Activated CD4-positive, alpha-beta T cell treated with anti-CD3 and anti-CD28 coated beads, Interleukin-2, amount 10 ng/mL, durations not matched to agents 7 days and 5 days (primary cell): ENCODE results near the gene NOL8. TPM values are rescaled to one million over a fixed set of nuclear protein-coding genes. Genes with fewer than 3 reads are reported as not detected.

Experiments
- CTCF ChIA-PET: fragments of 350-600 bp; sonication (Branson Sonifier 250); formaldehyde crosslinking; loops from one replicate; lab custom pipeline; 2021; ENCODE audit warnings: antibody characterized with exemption; lab: Charles Lee
- POLR2A ChIA-PET: fragments of 350-600 bp; sonication (Branson Sonifier 250); formaldehyde crosslinking; loops from one replicate; lab custom pipeline; 2021; ENCODE audit warnings: antibody characterized with exemption; lab: Charles Lee
- DNase-seq: peaks from one replicate; pipeline ENCODE4 v3.0.0-alpha.2; 2020
- H3K27ac Mint-ChIP-seq: one replicate; pipeline ENCODE4 v1.8.0; 2021; ENCODE audit warnings: mild to moderate bottlenecking, moderate library complexity, mixed read lengths
- H3K27me3 Mint-ChIP-seq: one replicate; pipeline ENCODE4 v1.8.0; 2021; ENCODE audit warnings: mixed read lengths
- H3K36me3 Mint-ChIP-seq: one replicate; pipeline ENCODE4 v1.8.0; 2021; ENCODE audit warnings: low read depth, mixed read lengths
- H3K4me1 Mint-ChIP-seq: one replicate; pipeline ENCODE4 v1.8.0; 2021; ENCODE audit warnings: mixed read lengths
- H3K4me3 Mint-ChIP-seq: one replicate; pipeline ENCODE4 v1.8.0; 2021; ENCODE audit warnings: mild to moderate bottlenecking, moderate library complexity, mixed read lengths
- H3K9me3 Mint-ChIP-seq: one replicate; pipeline ENCODE4 v1.8.0; 2021; ENCODE audit warnings: mixed read lengths
- total RNA-seq, 2 experiments: library from RNA; stranded (reverse); gene quantifications; one replicate each; pipeline ENCODE4 v1.2.3, GENCODE V29; 2021

Gene NOL8
- total RNA-seq, 2 experiments from 2014 or later, result 58.0 to 73.0 TPM

DNA sequence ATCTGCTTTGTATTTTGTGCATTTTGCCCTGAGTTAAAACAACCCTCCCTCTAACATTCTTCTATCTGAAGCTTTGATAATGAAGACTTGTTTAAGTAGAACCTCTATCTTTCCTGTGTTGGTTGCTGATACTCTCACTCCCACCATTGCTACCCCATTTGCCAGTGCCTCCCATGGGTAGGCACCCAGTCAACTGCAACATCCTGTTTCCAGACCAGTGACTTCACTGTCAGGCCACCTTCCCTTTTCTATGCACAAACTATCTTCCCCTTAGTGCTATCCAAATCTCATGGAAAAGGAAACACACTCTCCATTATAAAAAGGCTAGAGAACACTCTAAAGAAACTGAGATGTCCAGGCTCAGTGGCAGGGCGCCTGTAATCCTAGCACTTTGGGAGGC, 26.0 kb downstream of the NOL8 start:
- Mint-ChIP-seq H3K36me3 (peaks cover 50% of the 10 kb centered on the region), H3K27ac (peak overlapping the region; percentile 5), H3K9me3 (no peaks in the 10 kb centered on the region), H3K4me1 (peaks cover 39% of the 10 kb centered on the region), H3K4me3 (no peak overlapping the region), H3K27me3 (no peaks in the 10 kb centered on the region)
- ChIA-PET CTCF (interaction anchor here (0.6 kb wide), 1 partner anchor 148 kb away, joined by 10 read pairs; no protein-coding TSS in a partner anchor), POLR2A (no interaction called here)
- no peak for DNase-seq

DNA sequence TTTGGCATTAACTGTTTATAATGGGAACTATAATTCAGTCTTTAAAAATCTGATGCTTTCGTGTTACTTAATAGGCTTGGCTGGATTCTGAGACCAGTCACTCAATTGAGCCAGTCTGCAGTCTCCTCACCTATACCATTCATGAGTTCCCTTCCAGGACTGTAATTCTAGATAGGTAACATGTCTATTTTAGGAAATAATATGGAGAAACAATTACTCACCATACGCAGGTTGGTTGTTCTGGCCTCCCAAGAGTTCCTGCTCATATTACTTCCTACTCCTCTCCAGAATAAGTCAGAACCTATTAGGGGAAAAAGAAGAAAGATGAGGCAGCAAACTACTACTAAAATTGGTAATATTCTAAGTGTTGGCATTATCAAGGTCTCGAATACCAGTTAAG, 27.1 kb downstream of the NOL8 start:
- Mint-ChIP-seq H3K4me1 (peaks cover 42% of the 10 kb centered on the region), H3K9me3 (no peaks in the 10 kb centered on the region), H3K4me3 (peak overlapping the region; percentile 56), H3K27me3 (no peaks in the 10 kb centered on the region), H3K36me3 (peaks cover 42% of the 10 kb centered on the region), H3K27ac (peak overlapping the region; percentile 91)
- DNase-seq, result no peak
- ChIA-PET POLR2A (interaction anchor here (0.7 kb wide), 1 partner anchor 1494 kb away, joined by 3 read pairs; no protein-coding TSS in a partner anchor), CTCF (no interaction called here)

DNA sequence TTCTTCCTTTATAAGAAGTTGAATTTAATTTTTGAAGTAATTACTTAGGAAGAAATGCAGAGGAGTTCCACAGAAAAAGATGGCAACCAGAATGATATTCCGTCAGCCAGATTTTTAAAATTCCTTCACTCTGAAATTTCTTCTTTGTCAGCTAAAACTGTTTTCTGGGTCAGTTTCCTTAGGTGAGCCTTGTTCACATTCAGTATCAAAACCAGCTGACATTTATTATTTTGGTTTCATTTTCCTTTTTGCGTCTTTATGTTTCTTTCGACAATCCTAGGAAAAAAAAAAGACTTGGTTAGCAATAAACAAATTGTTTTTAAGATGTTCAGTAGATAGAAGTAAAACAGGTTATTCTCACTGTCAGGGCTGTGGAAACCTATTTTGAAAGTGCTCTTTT, 27.5 kb downstream of the NOL8 start:
- Mint-ChIP-seq H3K9me3 (no peaks in the 10 kb centered on the region), H3K4me3 (peak overlapping the region; percentile 56), H3K27me3 (no peaks in the 10 kb centered on the region), H3K27ac (peak overlapping the region; percentile 91), H3K36me3 (peaks cover 42% of the 10 kb centered on the region), H3K4me1 (peaks cover 47% of the 10 kb centered on the region)
- POLR2A ChIA-PET, result no interaction called here
- no peak for DNase-seq
- CTCF ChIA-PET, result no interaction called here

DNA sequence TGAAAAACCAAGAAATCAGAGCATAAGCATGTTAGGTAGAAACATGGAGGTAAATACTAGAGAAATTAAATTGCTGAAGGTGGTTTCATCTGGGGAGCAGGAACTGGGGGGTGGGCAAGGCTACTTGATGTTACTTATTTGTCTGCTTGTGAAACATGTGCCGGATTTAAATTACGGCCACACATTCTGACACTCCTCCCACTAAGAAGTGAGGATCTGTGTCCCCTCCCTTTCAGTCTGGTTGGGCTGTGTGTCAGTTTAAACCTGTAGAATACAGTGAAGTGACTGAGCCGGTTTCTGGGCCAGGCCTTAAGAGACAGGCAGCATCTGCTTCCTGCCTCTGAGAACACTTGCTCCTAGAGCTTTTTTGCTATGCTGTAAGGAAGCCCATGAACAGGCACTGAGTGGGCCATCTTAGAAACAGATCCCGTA, 29.3 kb downstream of the NOL8 start:
- H3K9me3 Mint-ChIP-seq, result no peaks in the 10 kb centered on the region
- H3K4me1 Mint-ChIP-seq, result peaks cover 63% of the 10 kb centered on the region
- POLR2A ChIA-PET, result interaction anchor here (0.5 to 0.7 kb wide), 2 partner anchors 16 to 33 kb away, joined by 3 to 5 read pairs; no protein-coding TSS in a partner anchor
- H3K27me3 Mint-ChIP-seq, result no peaks in the 10 kb centered on the region
- peak overlapping the region; percentile 61 for H3K27ac Mint-ChIP-seq
- CTCF ChIA-PET, result no interaction called here
- H3K36me3 Mint-ChIP-seq, result peaks cover 45% of the 10 kb centered on the region
- H3K4me3 Mint-ChIP-seq, result no peak overlapping the region
- DNase-seq, result peak; percentile 14

DNA sequence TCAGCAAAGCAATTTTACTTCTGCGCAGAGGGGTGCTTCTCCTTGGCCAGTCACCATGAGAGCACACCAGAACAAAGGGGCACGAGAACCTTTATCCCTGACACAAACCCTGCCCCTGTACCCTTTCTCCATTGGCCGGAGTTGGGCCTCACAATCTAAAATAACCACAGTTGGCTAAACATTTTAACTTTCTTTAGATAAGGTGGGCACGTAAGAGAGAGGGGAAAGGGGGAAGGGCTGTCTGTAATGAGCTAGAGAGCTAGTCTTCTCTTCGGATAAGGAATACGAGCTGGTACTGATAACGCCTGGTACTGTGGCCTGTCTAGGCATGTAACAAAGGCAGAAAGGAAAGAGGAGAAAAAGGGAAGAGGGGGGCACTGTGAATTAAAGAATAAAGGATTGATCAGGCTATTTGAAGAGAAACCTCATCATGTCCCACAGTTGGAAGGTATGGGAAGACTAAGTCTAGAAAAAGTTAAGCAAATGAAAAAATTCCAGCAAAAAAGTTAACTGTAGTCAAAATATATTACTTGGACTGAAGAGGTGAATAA, 29.8 kb downstream of the NOL8 start:
- H3K4me1 Mint-ChIP-seq, result peaks cover 68% of the 10 kb centered on the region
- no peak for DNase-seq
- ChIA-PET POLR2A (interaction anchor here (0.5 to 0.7 kb wide), 2 partner anchors 17 to 33 kb away, joined by 3 to 5 read pairs; no protein-coding TSS in a partner anchor), CTCF (no interaction called here)
- H3K4me3 Mint-ChIP-seq, result peak overlapping the region; percentile 8
- no peaks in the 10 kb centered on the region for H3K9me3 Mint-ChIP-seq
- H3K27me3 Mint-ChIP-seq, result no peaks in the 10 kb centered on the region
- H3K36me3 Mint-ChIP-seq, result peaks cover 46% of the 10 kb centered on the region
- peak overlapping the region; percentile 47 for H3K27ac Mint-ChIP-seq

DNA sequence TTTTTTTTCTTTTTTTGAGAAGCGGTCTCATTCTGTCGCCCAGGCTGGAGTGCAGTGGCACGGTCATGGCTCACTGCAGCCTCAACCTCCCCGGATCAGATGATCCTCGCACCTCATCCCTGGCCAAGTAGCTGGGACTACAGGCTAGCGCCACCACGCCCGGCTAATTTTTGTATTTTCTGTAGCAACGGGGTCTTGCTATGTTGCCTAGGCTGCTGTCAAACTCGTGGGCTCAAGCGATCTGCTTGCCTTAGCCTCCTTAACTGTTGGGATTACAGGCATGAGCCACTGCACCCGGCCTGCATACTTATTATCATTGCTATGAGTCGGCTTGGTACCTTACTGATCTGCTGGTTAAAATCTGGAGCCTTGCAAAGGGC, 30.9 kb downstream of the NOL8 start:
- ChIA-PET POLR2A (no interaction called here), CTCF (no interaction called here)
- peak; percentile 11 for DNase-seq
- H3K36me3 Mint-ChIP-seq, result peaks cover 50% of the 10 kb centered on the region
- no peaks in the 10 kb centered on the region for H3K27me3 Mint-ChIP-seq
- H3K4me1 Mint-ChIP-seq, result peaks cover 74% of the 10 kb centered on the region
- peak overlapping the region; percentile 94 for H3K4me3 Mint-ChIP-seq
- peak overlapping the region; percentile 98 for H3K27ac Mint-ChIP-seq
- H3K9me3 Mint-ChIP-seq, result no peaks in the 10 kb centered on the region

DNA sequence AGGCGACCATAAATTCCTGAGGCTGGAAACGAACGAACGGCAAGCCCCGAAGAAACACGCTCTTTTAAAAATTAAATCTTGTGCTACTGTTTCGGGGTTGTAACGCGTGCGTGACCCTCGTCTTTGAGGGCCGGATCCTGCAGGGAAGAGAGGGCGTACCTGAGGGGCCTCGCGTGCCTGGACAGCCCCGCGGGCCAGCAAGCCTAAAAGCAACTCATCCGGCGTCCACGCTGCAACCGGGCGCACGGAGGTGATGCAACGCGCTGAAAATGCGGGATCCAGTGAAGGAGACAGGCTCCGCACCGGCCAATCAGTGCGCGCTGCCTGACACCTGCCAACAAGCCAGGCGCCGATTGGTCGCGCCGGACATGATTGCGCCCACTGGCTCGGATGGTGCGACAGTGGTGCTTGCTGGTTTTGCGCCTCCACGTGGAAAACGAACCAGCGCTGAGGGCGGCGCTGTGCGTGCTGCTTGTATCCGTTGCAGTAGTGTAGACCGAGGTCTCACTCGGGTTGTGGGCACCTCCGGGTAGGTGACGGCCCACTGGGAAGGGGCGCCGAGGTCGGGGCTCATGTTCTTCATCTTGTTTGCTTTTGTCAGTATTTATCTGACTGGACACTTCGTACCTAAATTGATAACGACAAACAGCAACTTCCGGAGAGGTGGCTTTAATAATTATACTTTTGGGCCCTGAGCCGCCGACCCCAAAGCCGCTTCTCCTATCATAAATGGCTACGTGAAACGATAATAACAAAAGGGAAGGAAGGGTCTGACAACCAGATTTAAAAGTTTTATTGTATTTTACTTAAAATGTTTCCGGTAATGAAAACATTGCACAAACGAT, 31.5 kb downstream of the NOL8 start, which contains the start of gene IARS1:
Gene IARS1 (minus strand): TSS at position 246 of the 845 bp plus-strand sequence. CDS start 4,278 bp downstream, outside the sequence.
- no peaks in the 10 kb centered on the region for H3K27me3 Mint-ChIP-seq
- H3K36me3 Mint-ChIP-seq, result peaks cover 45% of the 10 kb centered on the region
- CTCF ChIA-PET, result no interaction called here
- H3K27ac Mint-ChIP-seq, result peak within 1 kb of the TSS; percentile 98
- DNase-seq, result peak; percentile 99
- H3K9me3 Mint-ChIP-seq, result no peaks in the 10 kb centered on the region
- peak within 1 kb of the TSS; percentile 94 for H3K4me3 Mint-ChIP-seq
- POLR2A ChIA-PET, result no interaction called here
- peaks cover 71% of the 10 kb centered on the region for H3K4me1 Mint-ChIP-seq

DNA sequence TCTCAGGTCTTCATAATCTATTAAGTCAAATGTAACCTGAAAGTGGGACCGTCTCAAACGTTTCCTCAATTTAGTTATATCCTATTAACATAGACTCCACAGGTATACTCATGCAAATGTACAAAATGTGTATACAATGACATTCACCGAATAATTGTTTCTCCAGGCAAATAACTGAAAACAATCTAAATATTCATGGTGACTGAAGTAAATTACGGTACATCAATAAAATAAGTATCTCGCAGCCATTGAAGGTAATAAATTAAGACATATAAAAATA, 32.1 kb downstream of the NOL8 start:
- no peaks in the 10 kb centered on the region for H3K9me3 Mint-ChIP-seq

DNA sequence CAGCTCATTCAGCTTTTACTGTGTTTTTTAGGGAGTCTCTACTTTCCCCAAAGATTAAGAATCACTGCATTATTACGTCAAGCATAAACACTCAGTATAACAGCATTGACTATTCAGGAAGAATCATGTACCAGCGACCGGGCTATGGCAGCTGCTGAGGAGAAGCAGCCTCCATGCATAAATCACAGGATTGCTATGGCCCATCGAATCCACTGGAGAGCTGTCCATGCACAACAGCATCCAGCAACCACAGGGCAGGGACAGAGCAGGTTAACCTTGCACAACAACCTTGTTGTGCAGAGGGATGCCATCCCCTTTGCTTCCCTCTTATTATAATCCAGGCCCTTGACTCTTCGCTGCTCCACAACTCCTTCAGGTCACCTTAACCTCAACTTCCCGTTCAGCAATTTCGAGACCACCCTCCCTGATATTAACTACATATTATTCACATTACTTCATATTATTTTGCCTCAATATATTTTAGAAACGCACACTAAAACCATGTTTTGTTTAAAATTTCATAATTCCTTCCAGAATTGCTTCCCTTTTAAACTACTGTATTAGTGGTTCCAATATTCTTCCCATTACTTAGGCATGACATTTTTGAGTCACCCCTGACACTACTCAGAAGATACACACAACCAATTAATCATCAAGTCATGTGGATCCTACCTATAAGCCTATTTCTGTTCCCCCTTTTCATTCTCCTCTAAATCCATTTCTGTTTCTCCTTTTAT, 32.6 kb downstream of the NOL8 start:
- ChIA-PET CTCF (no interaction called here), POLR2A (no interaction called here)
- Mint-ChIP-seq H3K4me3 (peak overlapping the region; percentile 94), H3K36me3 (peaks cover 47% of the 10 kb centered on the region), H3K27me3 (no peaks in the 10 kb centered on the region), H3K27ac (peak overlapping the region; percentile 98), H3K9me3 (no peaks in the 10 kb centered on the region), H3K4me1 (peaks cover 71% of the 10 kb centered on the region)
- DNase-seq, result no peak

More for the DNA sequence above, 32.1 kb downstream of the NOL8 start:
- Mint-ChIP-seq H3K36me3 (peaks cover 47% of the 10 kb centered on the region), H3K27ac (peak overlapping the region; percentile 98), H3K4me1 (peaks cover 75% of the 10 kb centered on the region), H3K4me3 (peak overlapping the region; percentile 94), H3K27me3 (no peaks in the 10 kb centered on the region)
- DNase-seq, result no peak
- ChIA-PET CTCF (no interaction called here), POLR2A (no interaction called here)

DNA sequence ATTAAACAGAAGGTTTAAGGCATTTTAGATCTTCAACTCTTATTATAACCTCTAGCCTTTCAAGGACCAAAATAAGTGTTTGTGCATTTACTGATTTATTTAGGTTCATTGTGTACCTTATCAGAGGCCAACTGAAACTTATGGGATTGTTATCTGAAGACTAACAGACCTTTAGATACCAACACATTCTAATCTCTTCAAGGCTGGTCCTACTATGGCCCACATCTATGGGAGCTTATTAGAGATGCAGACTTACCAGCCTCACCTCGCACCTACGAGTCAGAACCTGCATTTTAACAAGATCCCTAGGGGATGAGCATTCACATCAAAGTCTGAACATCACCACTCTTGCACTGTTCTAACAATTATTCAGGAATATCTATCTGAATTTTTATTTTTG, 33.6 kb downstream of the NOL8 start:
- H3K4me1 Mint-ChIP-seq, result peaks cover 66% of the 10 kb centered on the region
- no peak for DNase-seq
- H3K36me3 Mint-ChIP-seq, result peaks cover 44% of the 10 kb centered on the region
- H3K9me3 Mint-ChIP-seq, result no peaks in the 10 kb centered on the region
- peak overlapping the region; percentile 21 for H3K27ac Mint-ChIP-seq
- H3K27me3 Mint-ChIP-seq, result no peaks in the 10 kb centered on the region
- ChIA-PET CTCF (no interaction called here), POLR2A (no interaction called here)
- H3K4me3 Mint-ChIP-seq, result peak overlapping the region; percentile 94

DNA sequence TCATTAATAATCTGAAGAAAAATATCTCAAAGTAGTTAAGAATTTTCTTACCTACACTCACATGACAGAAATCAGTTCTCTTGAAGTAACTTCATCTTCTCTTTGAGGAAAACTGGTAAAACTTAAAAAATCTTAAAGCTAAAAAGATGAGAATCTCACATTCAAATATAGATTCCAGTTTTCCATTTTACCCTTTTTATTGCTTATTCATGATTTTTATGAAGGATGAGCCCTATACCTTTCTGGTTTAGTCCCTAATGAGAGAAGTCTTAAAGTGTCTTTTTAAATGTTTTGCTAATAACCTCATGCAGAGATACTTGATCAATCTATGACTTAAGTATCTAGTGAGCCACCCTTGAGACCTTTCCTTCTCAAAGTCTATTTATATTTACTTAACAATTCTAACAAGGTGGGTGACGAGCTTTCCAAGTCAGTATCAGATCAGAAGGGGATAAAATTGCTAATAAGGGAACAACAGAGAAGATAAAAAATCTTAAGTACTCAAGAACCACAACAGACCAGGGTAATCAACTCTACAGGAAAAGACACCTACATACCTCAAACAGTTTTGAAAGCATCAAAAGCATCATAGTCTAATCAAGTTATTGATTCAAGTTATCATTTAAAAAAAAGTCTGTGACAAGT, 34.2 kb downstream of the NOL8 start:
- H3K36me3 Mint-ChIP-seq, result peaks cover 39% of the 10 kb centered on the region
- peak overlapping the region; percentile 51 for H3K27ac Mint-ChIP-seq
- no peaks in the 10 kb centered on the region for H3K9me3 Mint-ChIP-seq
- H3K4me1 Mint-ChIP-seq, result peaks cover 62% of the 10 kb centered on the region
- H3K27me3 Mint-ChIP-seq, result no peaks in the 10 kb centered on the region
- H3K4me3 Mint-ChIP-seq, result peak overlapping the region; percentile 94
- no peak for DNase-seq
- ChIA-PET POLR2A (no interaction called here), CTCF (interaction anchor here (1.2 kb wide), 1 partner anchor 151 kb away, joined by 3 read pairs; no protein-coding TSS in a partner anchor)

DNA sequence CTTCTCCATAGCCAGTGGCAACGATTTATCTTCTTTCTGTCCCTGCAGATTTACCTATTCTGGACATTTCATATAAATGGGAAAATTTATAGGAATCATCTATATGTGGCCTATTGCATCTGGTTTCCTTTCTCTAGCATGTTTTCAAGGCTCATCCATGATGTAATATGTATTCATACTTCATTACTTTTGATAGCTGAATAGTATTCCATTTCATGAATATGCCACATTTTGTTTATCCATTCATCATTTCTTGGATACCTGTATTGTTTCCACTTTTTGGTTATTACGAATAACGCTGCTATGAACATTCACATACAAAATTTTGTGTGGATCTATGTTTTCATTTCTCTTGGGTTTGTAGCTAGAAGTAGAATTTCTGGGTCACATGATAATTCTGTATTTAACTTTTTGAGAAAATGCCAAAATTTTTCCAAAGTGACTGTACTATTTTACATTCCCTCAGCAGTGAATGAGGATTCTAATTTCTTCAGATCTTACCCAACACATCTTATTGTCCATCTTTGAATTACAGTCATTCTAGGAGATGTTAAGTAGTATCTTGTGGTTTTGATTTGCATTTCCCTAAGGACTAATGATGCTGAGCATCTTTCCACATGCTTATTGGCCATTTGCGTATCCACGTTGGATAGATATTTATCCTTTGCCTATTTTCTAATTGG, 35.3 kb downstream of the NOL8 start:
- ChIA-PET POLR2A (no interaction called here), CTCF (interaction anchor here (1.2 kb wide), 1 partner anchor 150 kb away, joined by 3 read pairs; no protein-coding TSS in a partner anchor)
- no peaks in the 10 kb centered on the region for H3K9me3 Mint-ChIP-seq
- DNase-seq, result no peak
- peak overlapping the region; percentile 5 for H3K27ac Mint-ChIP-seq
- no peaks in the 10 kb centered on the region for H3K27me3 Mint-ChIP-seq
- H3K4me1 Mint-ChIP-seq, result peaks cover 59% of the 10 kb centered on the region
- no peak overlapping the region for H3K4me3 Mint-ChIP-seq
- peaks cover 50% of the 10 kb centered on the region for H3K36me3 Mint-ChIP-seq
